ENCODE results near the gene GABRG3. TPM values are rescaled to one million over a fixed set of nuclear protein-coding genes. Genes with fewer than 3 reads are reported as not detected.

The GABRG3 gene
- total and polyA plus RNA-seq, 2 experiments from 2014 or later, result 0.15 to 0.43 TPM

DNA sequence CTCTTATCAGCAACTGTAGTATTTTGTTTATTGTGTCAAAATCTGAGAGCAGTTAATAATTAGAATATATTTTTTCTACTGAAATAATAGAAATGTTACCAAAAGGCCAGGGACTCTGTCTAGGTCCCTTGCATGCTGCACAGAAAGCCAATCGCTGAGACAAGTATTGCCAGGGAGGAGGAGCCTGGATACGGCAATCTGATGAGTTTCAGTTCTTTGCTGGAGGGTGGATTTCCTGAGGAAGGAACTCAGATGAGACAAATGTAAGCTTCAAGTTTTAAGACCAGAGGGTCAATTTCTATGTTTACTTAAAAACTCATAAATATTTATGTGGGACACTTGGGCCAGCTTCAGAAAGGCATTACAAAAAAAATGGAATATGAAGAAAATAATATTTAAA is 252.2 kb downstream of the GABRG3 start:
- Histone ChIP-seq H3K27ac (peak overlapping the region; percentile 72), H3K9me3 (ENCODE audit: low read depth) (no peaks in the 10 kb centered on the region), H3K4me2 (no peak overlapping the region), H3K36me3 (replicated peaks; ENCODE audit: insufficient read depth, low read depth) (no peaks in the 10 kb centered on the region), H2AFZ (no peak overlapping the region), H3K4me1 (ENCODE audit: insufficient read depth) (peaks cover 11% of the 10 kb centered on the region), H3K79me2 (no peaks in the 10 kb centered on the region), H3K4me3 (no peak overlapping the region), H3K27me3 (no peaks in the 10 kb centered on the region), H4K20me1 (ENCODE audit: insufficient read depth, poor library complexity, severe bottlenecking) (no peaks in the 10 kb centered on the region), H3K9me2 (replicated peaks; ENCODE audit: insufficient read depth) (no peaks in the 10 kb centered on the region)
- no peak for TF ChIP-seq EZH2phosphoT487 (IDR thresholded peaks at IDR 0.05; ENCODE audit: low read depth, severe bottlenecking, unreplicated experiment)
- TF ChIP-seq, protein P1, sequence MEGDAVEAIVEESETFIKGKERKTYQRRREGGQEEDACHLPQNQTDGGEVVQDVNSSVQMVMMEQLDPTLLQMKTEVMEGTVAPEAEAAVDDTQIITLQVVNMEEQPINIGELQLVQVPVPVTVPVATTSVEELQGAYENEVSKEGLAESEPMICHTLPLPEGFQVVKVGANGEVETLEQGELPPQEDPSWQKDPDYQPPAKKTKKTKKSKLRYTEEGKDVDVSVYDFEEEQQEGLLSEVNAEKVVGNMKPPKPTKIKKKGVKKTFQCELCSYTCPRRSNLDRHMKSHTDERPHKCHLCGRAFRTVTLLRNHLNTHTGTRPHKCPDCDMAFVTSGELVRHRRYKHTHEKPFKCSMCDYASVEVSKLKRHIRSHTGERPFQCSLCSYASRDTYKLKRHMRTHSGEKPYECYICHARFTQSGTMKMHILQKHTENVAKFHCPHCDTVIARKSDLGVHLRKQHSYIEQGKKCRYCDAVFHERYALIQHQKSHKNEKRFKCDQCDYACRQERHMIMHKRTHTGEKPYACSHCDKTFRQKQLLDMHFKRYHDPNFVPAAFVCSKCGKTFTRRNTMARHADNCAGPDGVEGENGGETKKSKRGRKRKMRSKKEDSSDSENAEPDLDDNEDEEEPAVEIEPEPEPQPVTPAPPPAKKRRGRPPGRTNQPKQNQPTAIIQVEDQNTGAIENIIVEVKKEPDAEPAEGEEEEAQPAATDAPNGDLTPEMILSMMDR (IDR thresholded peaks at IDR 0.05; ENCODE audit: poor library complexity), result no peak
- no peak for DNase-seq (ENCODE audit: low spot score)
- 67% methylated on average over 2 of the region's 2 CpGs for WGBS (ENCODE audit: low lambda C conversion rate, missing lambda C conversion rate)

DNA sequence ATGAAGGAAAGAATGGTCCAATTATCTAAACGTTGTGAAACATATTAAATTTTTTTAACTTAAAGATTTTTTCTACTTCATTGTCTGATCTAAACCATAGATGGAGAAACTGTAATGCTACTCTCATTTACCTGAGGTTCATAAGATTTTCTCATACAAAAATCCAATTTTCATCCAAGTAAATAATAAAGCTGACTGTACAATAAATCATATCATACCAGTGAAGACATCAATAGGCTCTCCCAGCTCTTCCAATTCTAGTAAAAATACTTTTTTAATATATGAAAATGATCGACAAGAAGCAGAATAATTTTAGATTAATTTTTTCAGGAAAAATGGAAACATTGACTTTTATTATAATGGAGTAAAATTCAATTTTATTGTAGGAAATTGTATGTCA is 260.8 kb downstream of the GABRG3 start:
- 96% methylated on average over 2 of the region's 2 CpGs for WGBS (ENCODE audit: low lambda C conversion rate, missing lambda C conversion rate)
- TF ChIP-seq EZH2 (IDR thresholded peaks at IDR 0.05; ENCODE audit: borderline replicate concordance), result no peak
- TF ChIP-seq, protein P1 (IDR thresholded peaks at IDR 0.05; ENCODE audit: poor library complexity), result no peak
- no peak for TF ChIP-seq EZH2phosphoT487 (IDR thresholded peaks at IDR 0.05; ENCODE audit: low read depth, severe bottlenecking, unreplicated experiment)
- no peak for DNase-seq (ENCODE audit: low spot score)
- Histone ChIP-seq H3K27me3 (no peaks in the 10 kb centered on the region), H3K4me2 (no peak overlapping the region), H3K9me3 (ENCODE audit: low read depth) (no peaks in the 10 kb centered on the region), H3K27ac (no peak overlapping the region), H3K79me2 (no peaks in the 10 kb centered on the region), H4K20me1 (ENCODE audit: insufficient read depth, poor library complexity, severe bottlenecking) (no peaks in the 10 kb centered on the region), H2AFZ (no peak overlapping the region), H3K36me3 (replicated peaks; ENCODE audit: insufficient read depth, low read depth) (no peaks in the 10 kb centered on the region), H3K4me3 (no peak overlapping the region), H3K4me1 (ENCODE audit: insufficient read depth) (no peaks in the 10 kb centered on the region), H3K9me2 (replicated peaks; ENCODE audit: insufficient read depth) (no peaks in the 10 kb centered on the region)

DNA sequence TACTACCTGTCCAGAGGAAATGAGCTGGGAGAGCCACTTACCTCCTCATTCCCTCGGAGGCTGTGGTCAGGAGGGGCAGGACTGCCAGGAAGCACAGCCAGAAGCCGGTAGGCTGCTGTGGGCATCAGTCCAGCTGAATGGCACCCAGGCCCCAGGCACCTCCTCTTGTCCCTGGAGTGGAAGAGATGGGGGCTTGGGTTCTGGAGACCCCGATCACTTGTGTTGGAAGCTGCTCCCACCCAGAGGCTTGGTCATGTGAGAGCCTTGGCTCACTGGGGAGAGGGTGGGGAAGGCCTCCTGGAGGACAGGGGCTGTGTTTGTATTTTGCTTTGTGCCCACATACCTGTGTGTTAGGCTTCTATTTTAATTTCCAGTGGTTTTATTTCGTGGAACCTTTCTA is 261.9 kb downstream of the GABRG3 start:
- no peaks in the 10 kb centered on the region for H3K4me1 ChIP-seq (ENCODE audit: insufficient read depth)
- H4K20me1 ChIP-seq (ENCODE audit: insufficient read depth, poor library complexity, severe bottlenecking), result no peaks in the 10 kb centered on the region
- no peaks in the 10 kb centered on the region for H3K9me2 ChIP-seq (replicated peaks; ENCODE audit: insufficient read depth)
- no peaks in the 10 kb centered on the region for H3K79me2 ChIP-seq
- no peak overlapping the region for H2AFZ ChIP-seq
- DNase-seq (ENCODE audit: low spot score), result no peak
- H3K36me3 ChIP-seq (replicated peaks; ENCODE audit: insufficient read depth, low read depth), result no peaks in the 10 kb centered on the region
- no peaks in the 10 kb centered on the region for H3K9me3 ChIP-seq (ENCODE audit: low read depth)
- no peaks in the 10 kb centered on the region for H3K27me3 ChIP-seq
- H3K27ac ChIP-seq, result no peak overlapping the region
- TF ChIP-seq, protein P1 (IDR thresholded peaks at IDR 0.05; ENCODE audit: poor library complexity), result no peak
- no peak for TF ChIP-seq EZH2 (IDR thresholded peaks at IDR 0.05; ENCODE audit: borderline replicate concordance)
- no peak for TF ChIP-seq EZH2phosphoT487 (IDR thresholded peaks at IDR 0.05; ENCODE audit: low read depth, severe bottlenecking, unreplicated experiment)
- H3K4me3 ChIP-seq, result no peak overlapping the region
- H3K4me2 ChIP-seq, result no peak overlapping the region
- WGBS (ENCODE audit: low lambda C conversion rate, missing lambda C conversion rate), result 89% methylated on average over 4 of the region's 4 CpGs

DNA sequence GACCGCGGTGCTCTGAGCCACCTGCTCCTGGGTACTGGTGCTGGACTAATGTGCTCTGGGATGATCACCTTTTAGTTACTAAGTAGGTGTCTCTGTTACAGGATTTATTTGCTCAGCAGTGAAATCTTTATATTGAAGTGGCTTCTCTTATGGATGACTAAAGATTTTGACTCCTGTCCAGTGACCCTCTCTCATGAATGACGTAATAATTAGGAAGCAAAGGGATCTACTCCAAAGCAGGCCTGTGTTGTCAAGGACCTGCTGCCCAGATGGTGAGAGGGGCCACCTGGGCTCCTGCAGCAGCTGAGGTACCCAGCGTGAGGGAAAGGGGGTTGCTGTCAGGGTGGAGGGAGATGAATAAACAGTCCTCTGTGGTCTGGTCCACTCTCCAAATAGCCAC is 263.6 kb downstream of the GABRG3 start:
- no peak for DNase-seq (ENCODE audit: low spot score)

More for the DNA sequence above, 263.6 kb downstream of the GABRG3 start:
- no peaks in the 10 kb centered on the region for H3K36me3 ChIP-seq (replicated peaks; ENCODE audit: insufficient read depth, low read depth)
- H3K4me2 ChIP-seq, result no peak overlapping the region
- no peaks in the 10 kb centered on the region for H4K20me1 ChIP-seq (ENCODE audit: insufficient read depth, poor library complexity, severe bottlenecking)
- no peak overlapping the region for H3K27ac ChIP-seq
- H3K27me3 ChIP-seq, result no peaks in the 10 kb centered on the region
- H3K4me1 ChIP-seq (ENCODE audit: insufficient read depth), result no peaks in the 10 kb centered on the region
- H3K4me3 ChIP-seq, result no peak overlapping the region
- H3K9me3 ChIP-seq (ENCODE audit: low read depth), result no peaks in the 10 kb centered on the region
- no peaks in the 10 kb centered on the region for H3K9me2 ChIP-seq (replicated peaks; ENCODE audit: insufficient read depth)
- H2AFZ ChIP-seq, result no peak overlapping the region
- 79% methylated on average over 4 of the region's 4 CpGs for WGBS (ENCODE audit: low lambda C conversion rate, missing lambda C conversion rate)
- TF ChIP-seq, protein P1 (IDR thresholded peaks at IDR 0.05; ENCODE audit: poor library complexity), result no peak
- TF ChIP-seq EZH2phosphoT487 (IDR thresholded peaks at IDR 0.05; ENCODE audit: low read depth, severe bottlenecking, unreplicated experiment) (no peak), EZH2 (IDR thresholded peaks at IDR 0.05; ENCODE audit: borderline replicate concordance) (no peak)
- no peaks in the 10 kb centered on the region for H3K79me2 ChIP-seq
